Natural killer cell (primary cell): ENCODE measurements around the gene CDC16. TPM values are rescaled to one million over a fixed set of nuclear protein-coding genes. Genes with fewer than 3 reads are reported as not detected.
A peak's percentile ranks its signal among the peaks of the same experiment; 100 is the strongest.

ENCODE experiments used
- ATAC-seq, 3 donors: fragments of 150-1000 bp in 2 of 3; fragments of 200-7000 bp in 1 of 3; cut with Tn5 transposase; 1 replicate in 1 of 3; 2 replicates in 2 of 3; pipeline ENCODE4 v1.10.0; 2021; ENCODE audit warnings: mild to moderate bottlenecking in 2 of 3, moderate library complexity in 2 of 3
- DNase-seq, 2 donors: peaks; one replicate each; pipeline versions ENCODE4 v3.0.0 to v3.0.0-alpha.2; 2013 to 2021; ENCODE audit warnings: mixed read lengths in 1 of 2
- H3K27ac ChIP-seq: one replicate; pipeline ENCODE4 v1.5.1; 2013; ENCODE audit warnings: mild to moderate bottlenecking, low read length
- H3K27me3 ChIP-seq: one replicate; pipeline ENCODE4 v1.6.1; 2013; ENCODE audit warnings: low read length; ENCODE audit not compliant: control insufficient read depth, insufficient read depth
- H3K36me3 ChIP-seq: one replicate; pipeline ENCODE4 v1.6.1; 2013; ENCODE audit warnings: low read length; ENCODE audit not compliant: control insufficient read depth, insufficient read depth
- H3K4me1 ChIP-seq: one replicate; pipeline ENCODE4 v1.6.1; 2013; ENCODE audit warnings: low read length; ENCODE audit not compliant: control insufficient read depth, insufficient read depth
- H3K4me3 ChIP-seq: one replicate; pipeline ENCODE4 v1.5.1; 2013; ENCODE audit warnings: low read length
- H3K9me3 ChIP-seq: one replicate; pipeline ENCODE4 v1.6.1; 2013; ENCODE audit warnings: low read length; ENCODE audit not compliant: control insufficient read depth, insufficient read depth
- H3K27ac Mint-ChIP-seq, 2 donors: one replicate each; pipeline ENCODE4 v1.8.0; 2022; ENCODE audit warnings: mild to moderate bottlenecking in 2 of 2, mixed read lengths in 2 of 2, moderate library complexity in 1 of 2
- H3K27me3 Mint-ChIP-seq, 2 donors: one replicate each; pipeline ENCODE4 v1.8.0; 2022; ENCODE audit warnings: low read depth in 2 of 2, mixed read lengths in 2 of 2
- H3K36me3 Mint-ChIP-seq: one replicate; pipeline ENCODE4 v1.8.0; 2022; ENCODE audit warnings: mixed read lengths
- H3K4me1 Mint-ChIP-seq, 2 donors: one replicate each; pipeline ENCODE4 v1.8.0; 2022; ENCODE audit warnings: mixed read lengths in 2 of 2
- H3K4me3 Mint-ChIP-seq: one replicate; pipeline ENCODE4 v1.8.0; 2022; ENCODE audit warnings: mild to moderate bottlenecking, moderate library complexity, mixed read lengths
- H3K9me3 Mint-ChIP-seq, 2 donors: one replicate each; pipeline ENCODE4 v1.8.0; 2022; ENCODE audit warnings: mixed read lengths in 2 of 2
- CTCF ChIP-seq: fragments of 200-600 bp; IDR thresholded peaks from one replicate; pipeline ENCODE4 v1.8.0; 2022; ENCODE audit warnings: antibody characterized with exemption
- WGBS: methylation state at CpG from one replicate; pipeline ENCODE4 v1.1.7; 2013; ENCODE audit warnings: missing lambda C conversion rate; ENCODE audit not compliant: insufficient coverage; 5-methylcytosine and 5-hydroxymethylcytosine counted together
- intact Hi-C: fragments of 100-400 bp; cut with micrococcal nuclease; formaldehyde crosslinking; loops from one replicate; pipeline ENCODE4 v1.14.2; 2022
- total RNA-seq, 4 donors: library from RNA; stranded (reverse); fragments of 120-200 nt in 1 of 4; gene quantifications; one replicate each; pipeline versions ENCODE4 v1.2.3 to v1.2.4, GENCODE V29; 2013 to 2022

The CDC16 gene
- total RNA-seq, 3 donors from 2014 or later (not counting 1 experiment from before 2014, with no cell fraction given): 61.4 to 75.9 (median 70.7) TPM

- Mint-ChIP-seq H3K9me3 (no peaks in the 10 kb centered on the region), H3K36me3 (no peaks in the 10 kb centered on the region), H3K4me1 (peaks cover 24 to 27% of the 10 kb centered on the region in 2 donors), H3K27me3 (no peaks in the 10 kb centered on the region), H3K4me3 (peak overlapping the region; percentile 47), H3K27ac (no peak overlapping the region)
- 90% methylated on average over 18 of the region's 18 CpGs for WGBS
- H3K27ac ChIP-seq: no peak overlapping the region
- no peaks in the 10 kb centered on the region for H3K36me3 ChIP-seq
- DNase-seq (no peak), ATAC-seq (no peak)
- no peak overlapping the region for H3K4me3 ChIP-seq
- H3K9me3 ChIP-seq: peaks cover 9% of the 10 kb centered on the region
- intact Hi-C loops: no loop called here
- peaks cover 5% of the 10 kb centered on the region for H3K4me1 ChIP-seq
- no peak for TF ChIP-seq CTCF
- H3K27me3 ChIP-seq: peaks cover 8% of the 10 kb centered on the region
These were observed 34.2 kb upstream of the CDC16 start for GRCh38 chr13:114200399-114200911.

- 92% methylated on average over 6 of the region's 6 CpGs for WGBS
- Histone ChIP-seq H3K4me1 (peaks cover 4% of the 10 kb centered on the region), H3K27me3 (peaks cover 8% of the 10 kb centered on the region), H3K4me3 (no peak overlapping the region), H3K27ac (no peak overlapping the region), H3K9me3 (peaks cover 11% of the 10 kb centered on the region), H3K36me3 (no peaks in the 10 kb centered on the region)
- no peaks in the 10 kb centered on the region for H3K27me3 Mint-ChIP-seq
- no peak for DNase-seq
- H3K36me3 Mint-ChIP-seq: no peaks in the 10 kb centered on the region
- no peaks in the 10 kb centered on the region for H3K9me3 Mint-ChIP-seq
- H3K4me3 Mint-ChIP-seq: no peak overlapping the region
- H3K4me1 Mint-ChIP-seq: peaks cover 26 to 28% of the 10 kb centered on the region in 2 donors
- no peak for ATAC-seq
- no peak for TF ChIP-seq CTCF
- H3K27ac Mint-ChIP-seq: no peak overlapping the region
- intact Hi-C loops: no loop called here
These were observed 32.1 kb upstream of the CDC16 start for GRCh38 chr13:114202581-114202980.

GRCh38 chr13:114203536-114203935 lies 31.2 kb upstream of the CDC16 start:
- Mint-ChIP-seq H3K4me3 (no peak overlapping the region), H3K9me3 (no peaks in the 10 kb centered on the region), H3K4me1 (peaks cover 26 to 28% of the 10 kb centered on the region in 2 donors), H3K36me3 (no peaks in the 10 kb centered on the region), H3K27me3 (no peaks in the 10 kb centered on the region), H3K27ac (no peak overlapping the region)
- intact Hi-C loops: no loop called here
- DNase-seq (peak in 1 of 2 donors; percentile 54), ATAC-seq (peak in 1 of 3 donors; percentile 64)
- Histone ChIP-seq H3K27ac (no peak overlapping the region), H3K4me3 (no peak overlapping the region), H3K4me1 (peaks cover 4% of the 10 kb centered on the region), H3K36me3 (no peaks in the 10 kb centered on the region), H3K27me3 (peaks cover 8% of the 10 kb centered on the region), H3K9me3 (peaks cover 11% of the 10 kb centered on the region)
- WGBS: 40% methylated on average over 4 of the region's 4 CpGs
- TF ChIP-seq CTCF: no peak

GRCh38 chr13:114204894-114205293 lies 29.8 kb upstream of the CDC16 start:
- Histone ChIP-seq H3K36me3 (no peaks in the 10 kb centered on the region), H3K4me3 (no peak overlapping the region), H3K27me3 (peaks cover 8% of the 10 kb centered on the region), H3K27ac (no peak overlapping the region), H3K4me1 (peaks cover 4% of the 10 kb centered on the region), H3K9me3 (peaks cover 10% of the 10 kb centered on the region)
- no peak for TF ChIP-seq CTCF
- Mint-ChIP-seq H3K4me1 (peaks cover 26 to 36% of the 10 kb centered on the region in 2 donors), H3K27me3 (no peaks in the 10 kb centered on the region), H3K4me3 (no peak overlapping the region), H3K36me3 (no peaks in the 10 kb centered on the region), H3K27ac (no peak overlapping the region), H3K9me3 (no peaks in the 10 kb centered on the region)
- 60% methylated on average over 4 of the region's 4 CpGs for WGBS
- intact Hi-C loops: no loop called here
- ATAC-seq: peak in 1 of 3 donors; percentile 37
- peak in 1 of 2 donors; percentile 33 for DNase-seq
